Activated CD4-positive, alpha-beta T cell treated with anti-CD3 and anti-CD28 coated beads, Interleukin-2, amount 50 U/mL, for 4 hours (primary cell): ENCODE data around the gene ALDH1L1.
A peak's percentile ranks its signal among the peaks of the same experiment; 100 is the strongest.

ENCODE experiments used
- DNase-seq, 2 experiments: peaks; one replicate each; pipeline ENCODE4 v3.0.0-alpha.2; 2020

The ALDH1L1 gene

DNA sequence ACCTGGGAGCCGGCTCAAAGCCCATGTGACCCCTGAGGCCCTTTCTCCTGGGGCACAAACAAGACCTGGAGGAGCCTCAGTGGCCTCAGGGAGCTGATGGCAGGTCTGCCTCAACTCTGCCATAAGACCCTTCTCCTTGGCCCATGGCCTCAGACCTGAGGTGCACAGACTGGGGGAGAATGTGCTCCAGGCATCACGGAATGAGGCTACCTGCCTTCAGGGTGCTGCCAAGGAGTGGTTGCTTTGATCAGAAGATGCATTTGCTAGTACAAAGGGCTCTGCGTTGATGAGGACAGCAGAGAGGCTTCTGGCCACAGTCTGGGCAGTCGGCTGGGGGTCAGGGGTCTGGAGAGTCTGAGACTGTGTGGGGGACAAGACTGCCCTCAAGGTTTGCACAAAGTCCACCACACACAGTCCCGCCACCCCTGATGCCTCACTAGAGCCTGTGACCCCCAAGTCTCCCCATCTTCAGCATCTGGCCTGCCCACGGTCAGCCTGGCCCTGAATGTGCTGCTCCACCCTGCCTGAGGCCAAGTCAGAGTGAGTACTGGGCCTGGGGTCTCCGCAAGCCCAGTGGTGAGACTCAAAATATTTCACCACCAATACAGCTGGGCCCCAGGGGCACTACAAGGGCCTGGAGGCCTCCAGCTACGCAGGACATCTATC lies 26.6 kb downstream of the ALDH1L1 start:
- no peak for DNase-seq

DNA sequence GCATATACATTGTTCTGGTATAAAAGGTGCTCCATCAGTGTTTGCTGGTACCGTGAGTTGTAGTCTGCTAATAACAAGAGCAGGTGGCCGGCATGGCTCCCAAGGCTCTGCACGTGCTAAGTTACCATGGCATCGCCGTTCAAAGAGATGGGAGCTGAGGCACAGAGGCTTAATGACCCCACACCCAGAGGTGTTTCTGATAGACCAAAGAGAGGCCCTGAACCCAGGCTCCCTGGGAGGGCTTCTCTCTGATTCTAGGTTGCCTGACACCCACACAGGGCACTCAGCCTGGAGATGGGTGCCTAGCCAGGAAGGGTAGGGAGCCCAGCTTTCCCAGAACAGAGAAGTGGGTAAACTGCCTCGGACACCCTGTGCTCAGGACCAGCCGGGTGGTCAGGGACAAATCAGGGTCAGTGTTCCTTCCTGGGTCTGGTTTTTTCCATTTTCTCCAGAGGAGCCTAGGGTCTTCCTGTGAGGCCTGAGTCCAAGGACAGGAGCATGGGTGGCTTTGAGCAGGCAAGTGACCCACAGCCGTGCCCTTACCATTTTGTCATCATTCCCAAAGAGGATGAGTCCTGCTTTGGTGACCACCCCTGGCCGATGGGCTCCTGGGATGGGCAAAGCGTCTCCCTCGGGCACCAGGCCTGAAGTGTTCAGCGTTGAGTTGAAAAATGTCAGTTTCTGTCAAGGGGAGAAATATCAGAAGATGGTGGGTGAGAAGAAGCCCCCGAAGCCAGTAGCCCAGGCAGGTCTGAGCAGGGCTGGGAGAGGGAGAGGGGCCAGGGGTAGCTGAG lies 27.3 kb downstream of the ALDH1L1 start:
- DNase-seq = no peak

DNA sequence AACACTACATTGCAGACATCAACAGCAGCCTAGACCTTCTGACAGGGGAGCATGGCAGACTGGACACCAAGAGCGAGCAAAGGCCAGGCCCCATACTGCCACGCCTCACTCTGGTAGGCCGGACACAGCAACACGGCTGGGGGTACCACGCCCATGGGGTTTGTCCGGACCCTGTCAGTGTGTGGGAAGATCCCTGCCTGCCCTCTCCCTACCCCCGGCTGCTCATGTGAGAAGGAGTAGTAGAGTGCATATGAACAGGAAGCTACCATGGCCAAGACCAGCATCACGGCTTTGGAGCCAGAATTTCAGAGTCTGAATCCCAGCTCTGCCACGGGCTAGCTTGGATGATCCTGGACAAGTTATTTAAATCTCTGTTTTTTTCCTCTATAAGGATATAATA lies 27.9 kb downstream of the ALDH1L1 start:
- no peak for DNase-seq

GRCh38 chr3:126151562-126152302 lies 28.7 kb downstream of the ALDH1L1 start:
- DNase-seq = no peak

- no peak for DNase-seq
These were observed 30.3 kb downstream of the ALDH1L1 start for GRCh38 chr3:126149960-126150515.

GRCh38 chr3:126149256-126149902 lies 31.0 kb downstream of the ALDH1L1 start:
- DNase-seq = no peak

GRCh38 chr3:126147932-126148683 lies 32.3 kb downstream of the ALDH1L1 start:
- no peak for DNase-seq

DNA sequence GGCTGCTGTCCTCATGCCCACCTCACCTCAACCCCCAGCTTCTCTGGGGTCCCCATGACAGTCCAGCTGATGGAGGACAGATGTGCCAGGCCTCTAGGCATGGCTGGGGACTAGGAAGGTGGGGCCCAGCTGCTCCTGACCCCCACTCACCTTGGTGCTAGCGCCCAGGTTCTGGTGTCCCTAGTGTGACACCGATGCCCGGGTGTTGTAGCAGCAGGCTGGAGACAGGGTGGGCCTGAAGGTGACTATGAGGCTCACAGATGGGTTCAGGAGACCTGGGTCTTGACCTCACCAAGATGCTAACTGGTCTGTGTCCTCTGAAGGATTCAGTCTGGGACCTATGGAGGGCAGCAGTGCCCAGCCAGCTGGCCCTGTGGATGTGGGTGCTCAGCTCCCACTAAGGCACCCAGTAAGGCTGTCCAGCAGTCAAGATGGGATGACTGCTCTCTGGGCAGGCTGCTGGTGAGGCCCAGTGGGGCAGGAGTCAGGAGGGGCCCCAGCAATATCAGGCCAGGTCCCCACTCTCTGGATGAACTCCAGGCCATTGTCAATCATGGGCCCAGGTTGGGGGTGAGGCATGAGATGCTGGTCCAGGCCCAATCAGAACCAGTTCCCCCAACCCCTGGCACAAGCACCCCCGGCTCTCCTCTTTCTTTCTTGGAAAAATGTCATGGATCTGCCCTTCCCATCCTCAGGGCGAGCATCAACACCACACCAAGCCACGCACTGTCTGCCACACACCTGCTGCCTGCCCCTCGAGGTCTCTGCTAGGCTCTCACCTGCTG lies 33.0 kb downstream of the ALDH1L1 start:
- no peak for DNase-seq

- no peak for DNase-seq
These were observed 33.8 kb downstream of the ALDH1L1 start for GRCh38 chr3:126146525-126147146.

DNA sequence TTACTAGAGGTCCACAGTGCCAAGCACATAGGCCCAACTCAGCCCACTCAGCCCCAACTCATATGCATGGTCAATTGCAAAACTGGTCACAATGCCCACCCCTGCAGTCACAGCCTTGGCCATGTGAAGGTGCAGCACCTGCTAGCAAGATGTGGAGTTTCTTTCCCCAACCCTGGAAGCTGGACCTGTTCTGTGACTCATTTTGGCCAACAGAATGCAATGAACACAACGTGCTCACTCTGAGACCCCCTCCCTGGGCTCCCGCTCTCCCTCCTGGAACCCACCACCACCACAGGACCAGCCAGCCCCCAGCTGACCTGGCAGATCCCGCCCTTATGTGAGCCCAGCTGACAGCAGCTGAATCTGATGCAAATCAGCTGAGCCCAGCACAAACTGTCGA lies 34.4 kb downstream of the ALDH1L1 start:
- DNase-seq = no peak

DNA sequence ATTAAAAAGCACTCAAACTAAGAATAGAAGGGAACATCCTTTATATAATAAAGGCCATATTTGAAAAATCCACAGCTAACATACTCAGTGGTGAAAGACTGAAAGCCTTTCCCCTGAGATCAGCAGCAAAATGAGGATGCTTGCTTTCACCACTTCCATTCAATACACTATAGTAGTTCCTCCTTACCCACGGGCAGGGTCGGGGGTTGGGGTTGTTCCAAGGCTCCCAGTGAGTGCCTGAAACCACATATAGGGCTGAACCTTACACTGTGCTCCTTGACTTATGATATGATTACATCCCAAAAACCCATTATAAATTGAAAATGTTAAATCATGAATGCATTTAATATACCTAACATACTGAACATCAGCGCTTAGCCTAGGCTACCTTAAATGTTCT lies 37.7 kb downstream of the ALDH1L1 start:
- no peak for DNase-seq

DNA sequence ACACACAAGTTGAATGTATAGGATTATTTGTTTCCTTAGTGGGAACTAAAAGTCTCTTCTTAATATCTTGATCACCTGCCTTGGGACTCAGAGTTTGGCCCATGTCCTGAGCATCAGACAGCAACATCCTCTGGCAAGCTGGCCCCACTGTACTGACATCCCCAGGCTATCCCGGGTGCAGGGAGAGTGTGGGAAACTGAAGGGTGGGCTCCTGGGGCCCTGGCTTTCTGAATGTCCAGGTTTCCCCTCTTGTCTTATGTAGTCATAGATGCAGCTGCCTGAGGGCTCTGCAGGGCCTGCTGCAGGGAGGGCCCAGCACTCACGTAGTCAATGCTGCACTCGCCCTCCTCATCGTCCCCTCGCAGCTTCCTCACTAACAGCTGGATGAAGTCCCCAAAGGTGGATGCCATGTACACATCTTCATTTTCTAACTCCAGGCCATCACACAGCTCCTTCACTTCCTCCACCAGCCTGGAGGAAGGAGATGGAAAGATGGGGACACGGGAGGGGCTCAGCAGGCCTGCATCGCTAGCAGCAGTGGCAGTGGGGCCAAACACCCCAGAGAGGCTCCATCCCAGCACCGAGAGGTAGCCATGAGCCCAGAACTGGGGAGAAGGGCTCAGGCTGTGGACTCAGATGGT lies 42.8 kb downstream of the ALDH1L1 start:
- no peak for DNase-seq

GRCh38 chr3:126136428-126137220 lies 43.8 kb downstream of the ALDH1L1 start:
- no peak for DNase-seq

DNA sequence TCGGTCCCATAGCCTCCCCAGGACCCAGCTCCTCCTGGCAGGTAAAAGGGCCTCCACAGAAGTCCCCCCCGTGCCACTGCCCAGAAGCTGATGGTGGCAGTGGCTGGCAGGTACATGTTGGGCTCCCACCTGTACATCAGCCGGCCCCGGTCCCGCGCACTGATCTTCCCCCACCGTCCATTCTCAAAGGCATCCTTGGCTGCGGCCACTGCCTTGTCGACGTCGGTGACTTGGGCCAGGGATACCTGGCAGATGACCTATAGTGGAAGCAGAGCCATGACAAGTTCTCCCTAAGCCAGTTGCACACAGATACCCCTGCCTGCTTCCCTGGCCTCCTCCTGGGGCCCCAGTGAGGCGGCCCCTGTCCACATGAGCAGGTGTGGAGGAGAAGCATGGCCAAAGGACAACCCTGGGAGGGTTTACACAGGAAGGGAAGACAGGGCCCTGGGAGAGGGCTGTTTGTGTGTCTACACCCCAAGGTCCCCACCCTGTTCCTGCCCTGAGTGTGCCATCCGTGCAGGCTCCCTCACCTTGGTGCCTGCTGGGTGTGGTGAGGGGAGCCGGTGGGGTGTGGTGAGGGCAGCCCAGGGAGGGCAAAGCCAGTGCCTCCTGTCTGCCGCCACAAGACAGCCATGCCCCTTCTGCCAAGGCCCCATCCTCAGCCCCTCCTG lies 44.8 kb downstream of the ALDH1L1 start:
- no peak for DNase-seq

DNA sequence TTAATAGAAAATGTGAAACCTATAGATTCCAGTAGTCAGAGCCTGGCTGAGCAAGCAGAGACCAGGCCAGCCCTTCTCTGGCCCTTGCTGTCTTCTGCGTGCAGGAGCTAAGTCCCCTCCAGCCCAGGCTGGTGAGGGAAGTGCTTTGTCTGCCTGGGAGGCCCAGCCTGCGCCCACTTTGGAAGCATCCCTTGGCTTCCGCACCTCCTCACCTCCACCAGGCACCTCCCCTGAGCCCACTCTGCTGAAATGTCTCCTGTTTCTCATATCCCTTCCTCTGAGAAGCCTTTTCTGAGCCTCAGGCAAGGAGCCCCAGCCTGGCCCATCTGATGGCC lies 45.3 kb downstream of the ALDH1L1 start:
- DNase-seq = no peak

- peak in 1 of 2 experiments; percentile 22 for DNase-seq
These were observed 46.0 kb downstream of the ALDH1L1 start for GRCh38 chr3:126134219-126134975.

DNA sequence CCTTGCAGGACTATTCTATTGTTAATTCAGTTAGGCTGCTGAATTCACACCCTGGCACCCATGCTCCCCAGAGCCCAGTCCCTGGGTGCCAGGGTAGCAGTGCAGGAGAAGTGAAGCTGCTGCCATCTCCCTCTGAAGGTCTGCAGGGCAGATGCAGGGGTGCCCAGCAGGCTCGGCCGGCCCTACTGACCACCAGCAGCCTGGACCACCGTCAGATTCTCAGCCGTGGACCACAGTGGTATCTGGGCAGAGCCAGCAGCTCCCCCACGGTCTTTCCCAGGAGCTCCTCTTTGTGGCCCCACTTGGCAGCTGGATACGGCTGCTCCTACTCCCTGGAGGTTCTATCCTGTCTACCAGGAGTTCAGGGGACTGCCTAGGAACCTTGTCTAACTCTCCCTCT lies 46.8 kb downstream of the ALDH1L1 start:
- DNase-seq = no peak
